GM19025 (cell line): ENCODE measurements around the gene GSTO2.

Experiments used
- ATAC-seq: cut with Tn5 transposase; IDR thresholded peaks from one replicate; pipeline ENCODE4 v1.9.1; 2021; ENCODE audit warnings: mild to moderate bottlenecking, low read depth, moderate library complexity; ENCODE audit not compliant: unreplicated experiment

GSTO2 gene

GRCh38 chr10:104277785-104278184 lies 8.8 kb downstream of the GSTO2 start:
- no peak for ATAC-seq

GRCh38 chr10:104279550-104280259 lies 10.7 kb downstream of the GSTO2 start:
- ATAC-seq: no peak

DNA sequence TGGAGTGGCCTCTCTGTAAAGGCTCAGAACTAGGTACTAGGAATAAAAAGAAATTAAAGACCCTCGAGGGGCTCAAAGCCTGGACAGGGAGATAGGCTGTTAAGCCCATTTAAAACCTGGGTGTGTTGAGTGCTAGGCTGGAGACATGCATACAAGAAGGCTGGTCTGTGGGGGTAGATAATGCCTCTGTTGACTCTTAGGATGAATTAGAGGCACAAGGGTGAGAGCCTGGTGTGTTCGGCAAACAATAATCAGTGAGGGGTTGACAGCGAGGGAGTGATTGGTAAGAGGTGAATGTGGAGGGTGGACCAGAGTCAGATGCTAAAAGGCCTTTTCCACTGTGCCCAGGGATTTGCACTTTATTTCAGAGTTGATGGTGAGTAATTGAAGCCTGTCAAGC lies 12.7 kb downstream of the GSTO2 start:
- no peak for ATAC-seq

DNA sequence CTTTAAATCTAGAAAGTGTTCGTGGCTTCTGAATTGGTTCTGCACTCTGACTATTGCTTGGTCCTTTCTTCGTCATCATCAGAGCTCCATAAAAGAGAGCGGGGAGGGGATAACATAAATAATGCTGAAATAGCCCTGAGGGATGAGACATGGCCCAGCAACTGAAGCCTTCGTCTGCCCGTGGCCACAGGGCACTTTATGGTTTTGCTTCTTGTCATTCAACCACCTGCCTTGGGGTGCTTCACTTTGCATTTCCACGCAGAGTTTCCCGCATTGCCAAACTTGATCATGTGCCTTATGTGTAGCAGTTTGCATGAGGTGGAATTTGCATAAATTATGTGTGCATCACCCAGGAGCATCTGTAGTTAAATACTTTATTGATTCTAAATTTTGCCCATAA lies 15.9 kb downstream of the GSTO2 start:
- ATAC-seq: no peak

DNA sequence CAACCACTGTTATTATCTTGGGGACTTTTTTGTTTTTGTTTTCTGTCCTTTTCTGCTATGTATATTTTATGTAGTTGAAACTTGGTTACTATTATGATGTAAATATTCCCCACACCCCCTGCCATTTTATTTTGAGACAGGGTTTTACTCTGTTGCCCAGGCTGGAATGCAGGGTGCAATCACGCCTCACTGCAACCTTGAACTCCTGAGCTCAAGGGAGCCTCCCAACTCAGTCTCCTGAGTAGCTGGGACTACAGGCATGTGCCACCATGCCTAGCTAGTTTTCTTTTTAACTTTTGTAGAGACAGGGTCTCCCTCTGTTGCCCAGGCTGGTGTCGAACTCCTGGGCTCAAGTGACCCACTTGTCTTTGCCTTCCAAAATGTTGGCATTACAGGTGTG lies 18.0 kb downstream of the GSTO2 start:
- no peak for ATAC-seq

DNA sequence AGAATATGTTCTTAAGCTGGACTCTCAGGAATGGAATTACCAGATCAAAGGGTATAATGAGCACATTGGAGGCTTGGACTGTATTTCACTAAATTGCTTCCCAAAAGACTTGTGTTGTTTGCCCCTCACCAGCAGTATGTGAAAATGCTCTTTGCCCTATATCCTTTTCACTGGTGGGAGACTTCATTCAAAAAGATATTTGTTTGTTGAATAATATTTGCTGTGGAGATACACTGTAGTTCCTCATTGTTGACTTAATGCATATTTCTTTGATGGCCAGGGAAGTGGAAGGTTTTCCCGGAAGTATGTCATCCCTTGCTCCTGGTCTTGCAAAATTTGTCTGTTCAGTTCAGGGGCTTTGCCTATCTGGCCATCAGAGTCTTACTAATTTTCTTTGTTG lies 19.4 kb downstream of the GSTO2 start:
- no peak for ATAC-seq

DNA sequence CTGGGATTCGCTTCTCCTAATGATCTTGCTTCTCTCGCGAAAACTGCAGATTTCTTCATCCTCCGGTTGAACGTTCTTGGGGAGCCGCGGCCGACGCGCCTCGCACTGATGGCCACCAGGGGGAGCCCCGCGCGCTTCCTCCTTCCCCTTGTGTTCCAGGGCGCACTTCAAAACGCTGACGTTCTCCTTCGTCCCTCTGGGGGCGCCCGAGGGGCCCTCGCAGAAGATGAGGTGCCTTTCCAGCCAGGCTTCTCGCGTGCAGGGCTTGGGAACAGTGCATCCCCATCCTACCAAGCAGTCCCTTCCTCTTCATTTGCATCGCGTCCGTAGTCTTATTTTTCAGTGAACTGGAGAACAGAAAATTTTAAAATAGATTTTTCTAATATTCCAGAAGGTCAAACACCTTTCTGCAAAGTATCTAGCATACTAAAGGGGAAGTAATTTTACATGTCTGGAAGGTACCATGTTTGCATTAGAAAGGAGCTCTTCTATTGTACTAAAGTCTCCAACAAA lies 22.5 kb downstream of the GSTO2 start:
- ATAC-seq: peak; percentile 98

- no peak for ATAC-seq
These were observed 24.0 kb downstream of the GSTO2 start for GRCh38 chr10:104293011-104293410.

GRCh38 chr10:104293781-104294321 lies 24.9 kb downstream of the GSTO2 start:
- ATAC-seq: no peak

GRCh38 chr10:104296687-104297436 lies 27.9 kb downstream of the GSTO2 start:
- ATAC-seq: no peak

- ATAC-seq: no peak
These were observed 29.0 kb downstream of the GSTO2 start for GRCh38 chr10:104297697-104298660.

- ATAC-seq: no peak
These were observed 30.3 kb downstream of the GSTO2 start for GRCh38 chr10:104299031-104299904.

GRCh38 chr10:104300002-104300735 lies 31.2 kb downstream of the GSTO2 start:
- no peak for ATAC-seq

DNA sequence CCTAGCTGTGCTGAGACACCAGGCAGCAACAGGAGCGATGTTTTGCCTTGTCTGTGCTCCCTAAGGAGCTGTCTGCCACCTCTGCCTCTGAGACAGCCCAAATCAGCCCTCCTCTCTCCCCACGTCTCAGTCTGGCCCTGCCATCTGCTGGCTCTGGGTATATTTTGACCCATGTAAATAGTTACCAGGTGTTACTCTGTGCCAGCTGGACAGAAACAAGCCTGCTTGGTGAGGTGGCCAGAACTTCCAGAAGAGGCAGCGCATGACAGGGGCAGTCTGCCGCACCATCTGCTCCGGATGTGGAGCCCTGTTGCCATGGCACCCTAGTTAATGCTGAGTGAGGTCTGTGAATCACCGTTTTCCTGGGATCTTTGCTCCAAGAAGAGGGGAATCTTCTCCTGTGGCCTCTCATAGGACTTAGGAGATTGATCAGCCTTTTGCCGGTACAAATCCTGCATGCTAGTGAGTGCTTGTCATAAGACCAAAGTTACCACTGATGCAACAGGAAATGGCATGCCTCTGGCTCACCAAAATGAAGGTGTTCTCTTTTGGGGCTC lies 31.8 kb downstream of the GSTO2 start:
- no peak for ATAC-seq

DNA sequence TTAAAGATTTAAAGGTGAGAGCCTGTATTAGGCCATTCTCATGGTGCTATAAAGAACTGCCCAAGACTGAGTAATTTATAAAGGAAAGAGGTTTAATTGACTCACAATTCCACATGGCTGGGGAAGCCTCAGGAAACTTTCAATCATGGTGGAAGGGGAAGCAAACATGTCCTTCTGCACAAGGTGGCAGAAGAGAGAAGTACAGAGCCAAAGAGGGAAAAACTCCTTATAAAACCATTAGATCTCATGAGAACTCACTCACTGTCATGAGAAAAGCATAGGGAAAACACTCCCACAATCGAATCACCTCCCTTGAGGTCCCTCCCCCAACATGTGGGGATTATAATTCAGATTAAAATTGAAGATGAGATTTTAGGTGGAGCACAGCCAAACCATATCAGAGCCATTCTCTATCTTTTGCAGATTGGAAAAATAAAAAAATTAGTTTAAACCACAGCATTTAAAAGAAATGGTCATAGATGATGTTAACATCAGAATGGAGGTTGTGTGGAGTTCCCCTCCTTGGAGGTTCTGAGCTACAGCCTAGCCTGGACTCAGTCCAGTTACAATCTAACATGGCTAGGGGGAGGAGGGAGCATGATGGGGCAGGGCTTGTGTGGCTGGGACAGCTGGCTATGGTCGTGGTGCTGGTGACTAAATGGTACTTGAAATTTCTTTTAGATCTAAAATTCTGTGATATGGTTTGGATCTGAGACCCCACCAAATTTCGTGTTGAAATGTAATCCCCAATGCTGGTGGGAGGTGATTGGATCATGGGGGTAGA lies 33.1 kb downstream of the GSTO2 start:
- no peak for ATAC-seq

GRCh38 chr10:104303594-104304355 lies 34.8 kb downstream of the GSTO2 start:
- no peak for ATAC-seq

GRCh38 chr10:104304356-104304745 lies 35.4 kb downstream of the GSTO2 start:
- no peak for ATAC-seq
